Activated CD4-positive, alpha-beta T cell treated with anti-CD3 and anti-CD28 coated beads for 4 hours (primary cell): ENCODE results near the gene AXIN1.
"Not testable (repeated sequence)": the region's sequence is repeated elsewhere in the genome, so short reads cannot be mapped to it uniquely, and the experiment has no call there.

Experiments used
- DNase-seq, 2 donors: peaks; one replicate each; pipeline ENCODE4 v3.0.0-alpha.2; 2020

AXIN1 gene

GRCh38 chr16:264440-264951 lies 88.0 kb downstream of the AXIN1 start:
- DNase-seq: no peak

GRCh38 chr16:263944-264343 lies 88.6 kb downstream of the AXIN1 start:
- no peak for DNase-seq

- DNase-seq: no peak
Measured at GRCh38 chr16:263182-263774, 89.2 kb downstream of the AXIN1 start.

GRCh38 chr16:262121-262745 lies 90.3 kb downstream of the AXIN1 start:
- no peak for DNase-seq

- no peak for DNase-seq
Measured at GRCh38 chr16:261031-261691, 91.4 kb downstream of the AXIN1 start.

GRCh38 chr16:260326-260725 lies 92.2 kb downstream of the AXIN1 start:
- no peak for DNase-seq

GRCh38 chr16:259814-260253 lies 92.7 kb downstream of the AXIN1 start:
- DNase-seq: no peak

GRCh38 chr16:259226-259625 lies 93.3 kb downstream of the AXIN1 start:
- no peak for DNase-seq

- DNase-seq: not testable (repeated sequence)
Measured at GRCh38 chr16:258091-258490, 94.4 kb downstream of the AXIN1 start.

GRCh38 chr16:255183-255582 lies 97.3 kb downstream of the AXIN1 start:
- DNase-seq: no peak

GRCh38 chr16:254461-254860 lies 98.1 kb downstream of the AXIN1 start:
- no peak for DNase-seq

- DNase-seq: no peak
Measured at GRCh38 chr16:253833-254232, 98.7 kb downstream of the AXIN1 start.

GRCh38 chr16:252366-253337 lies 99.9 kb downstream of the AXIN1 start:
- DNase-seq: no peak

GRCh38 chr16:249431-249830 lies 103.1 kb downstream of the AXIN1 start:
- DNase-seq: no peak

- no peak for DNase-seq
Measured at GRCh38 chr16:247027-247426, 105.5 kb downstream of the AXIN1 start.

- DNase-seq: no peak
Measured at GRCh38 chr16:245105-245504, 107.4 kb downstream of the AXIN1 start.

GRCh38 chr16:243348-243747 lies 109.2 kb downstream of the AXIN1 start:
- DNase-seq: no peak

- DNase-seq: no peak
Measured at GRCh38 chr16:242281-242680, 110.2 kb downstream of the AXIN1 start.

- DNase-seq: no peak
Measured at GRCh38 chr16:240559-240958, 112.0 kb downstream of the AXIN1 start.

GRCh38 chr16:239948-240277 lies 112.6 kb downstream of the AXIN1 start:
- no peak for DNase-seq
